NCI-H524 (cell line): ENCODE data around the gene KIF5A.
A peak's percentile ranks its signal among the peaks of the same experiment; 100 is the strongest.

Source experiments
- DNase-seq, 2 experiments: peaks; one replicate each; lab custom pipeline; 2025; lab: John Stamatoyannopoulos, UW

The KIF5A gene

GRCh38 chr12:57620245-57620935, 70.5 kb downstream of the KIF5A start:
- DNase-seq, result no peak

- DNase-seq, result no peak
These were observed 71.2 kb downstream of the KIF5A start for GRCh38 chr12:57620936-57621496.

DNA sequence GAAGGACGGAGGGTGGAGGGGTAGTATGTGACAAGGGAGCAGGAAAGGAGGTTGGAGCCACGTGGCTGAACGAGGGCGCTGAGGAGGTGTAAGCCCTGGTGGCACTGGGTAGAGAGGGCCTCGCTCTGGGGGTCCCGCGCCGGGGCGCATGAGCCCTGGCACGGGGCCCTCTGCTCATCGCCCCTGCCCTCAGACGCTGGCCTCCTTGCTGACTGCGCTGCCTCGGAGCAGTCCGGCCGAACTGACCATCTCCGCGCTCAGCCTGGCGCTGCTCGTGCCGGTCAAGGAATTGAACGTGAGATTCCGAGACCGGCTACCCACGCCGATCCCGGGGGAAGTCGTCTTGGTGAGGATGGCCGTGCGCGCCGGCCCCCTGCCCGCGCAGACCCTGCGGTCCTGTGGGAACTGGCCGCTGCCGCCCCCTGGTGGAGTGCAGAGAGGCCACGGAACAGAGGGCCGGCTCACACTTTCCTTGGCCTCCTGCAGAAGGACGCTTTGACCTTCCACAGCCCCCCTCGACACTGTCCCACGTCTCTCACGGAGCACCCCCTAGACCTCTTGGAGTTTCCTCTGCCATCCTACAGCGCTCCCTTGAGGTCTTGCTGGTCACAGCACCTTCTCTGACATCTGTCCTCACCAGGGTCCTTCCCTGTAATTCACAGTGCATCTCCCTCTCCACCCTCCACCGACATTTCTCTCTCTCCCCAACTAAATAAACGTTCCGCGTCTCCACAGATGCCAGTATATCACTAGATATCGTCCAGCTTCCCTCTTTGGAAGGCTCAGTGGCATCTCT, 71.9 kb downstream of the KIF5A start:
- DNase-seq, result peak; percentile 4 to 66

DNA sequence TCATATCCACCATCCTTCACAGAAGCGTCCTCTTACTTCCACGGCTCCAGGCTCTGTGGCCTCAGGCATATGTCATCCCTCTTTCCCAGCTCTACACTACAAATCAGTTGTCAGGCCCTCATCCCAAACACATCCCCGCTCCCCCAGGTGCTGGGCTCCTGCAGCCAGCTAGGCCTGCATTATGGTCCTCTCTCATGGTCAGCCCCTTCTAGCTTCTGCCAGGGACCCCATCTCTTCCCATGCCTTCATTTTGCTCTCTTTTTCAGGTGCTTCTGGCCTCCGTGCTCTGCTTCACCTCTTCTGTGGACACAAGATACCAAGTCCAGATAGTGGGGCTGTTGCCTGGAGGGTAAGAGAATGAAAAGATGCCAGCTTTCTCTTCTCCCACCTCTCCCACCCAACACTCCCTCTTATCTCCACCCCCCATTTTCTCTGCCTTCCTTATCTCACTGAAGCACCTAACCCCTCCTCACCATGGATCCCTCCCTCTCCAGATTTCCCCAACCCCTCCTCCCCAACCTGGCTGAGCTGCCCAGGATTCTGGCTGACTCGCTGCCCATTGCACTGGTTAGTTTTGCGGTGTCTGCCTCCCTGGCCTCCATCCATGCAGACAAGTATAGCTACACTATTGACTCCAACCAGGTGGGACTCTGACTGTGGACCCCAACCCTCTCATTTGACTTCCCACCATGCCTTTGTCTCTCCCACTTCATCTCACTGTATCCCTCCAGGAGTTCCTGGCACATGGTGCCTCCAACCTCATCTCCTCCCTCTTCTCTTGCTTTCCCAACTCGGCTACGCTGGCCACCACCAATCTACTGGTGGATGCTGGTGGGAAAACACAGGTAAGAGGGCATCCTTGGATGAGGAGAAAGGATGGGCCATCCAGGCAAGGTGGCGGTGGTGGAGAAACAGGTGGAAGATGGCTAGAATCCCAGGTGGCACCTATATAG, 72.7 kb downstream of the KIF5A start:
- no peak for DNase-seq

GRCh38 chr12:57623385-57623784, 73.5 kb downstream of the KIF5A start:
- no peak for DNase-seq

- no peak for DNase-seq
These were observed 74.1 kb downstream of the KIF5A start for GRCh38 chr12:57623811-57624390.

DNA sequence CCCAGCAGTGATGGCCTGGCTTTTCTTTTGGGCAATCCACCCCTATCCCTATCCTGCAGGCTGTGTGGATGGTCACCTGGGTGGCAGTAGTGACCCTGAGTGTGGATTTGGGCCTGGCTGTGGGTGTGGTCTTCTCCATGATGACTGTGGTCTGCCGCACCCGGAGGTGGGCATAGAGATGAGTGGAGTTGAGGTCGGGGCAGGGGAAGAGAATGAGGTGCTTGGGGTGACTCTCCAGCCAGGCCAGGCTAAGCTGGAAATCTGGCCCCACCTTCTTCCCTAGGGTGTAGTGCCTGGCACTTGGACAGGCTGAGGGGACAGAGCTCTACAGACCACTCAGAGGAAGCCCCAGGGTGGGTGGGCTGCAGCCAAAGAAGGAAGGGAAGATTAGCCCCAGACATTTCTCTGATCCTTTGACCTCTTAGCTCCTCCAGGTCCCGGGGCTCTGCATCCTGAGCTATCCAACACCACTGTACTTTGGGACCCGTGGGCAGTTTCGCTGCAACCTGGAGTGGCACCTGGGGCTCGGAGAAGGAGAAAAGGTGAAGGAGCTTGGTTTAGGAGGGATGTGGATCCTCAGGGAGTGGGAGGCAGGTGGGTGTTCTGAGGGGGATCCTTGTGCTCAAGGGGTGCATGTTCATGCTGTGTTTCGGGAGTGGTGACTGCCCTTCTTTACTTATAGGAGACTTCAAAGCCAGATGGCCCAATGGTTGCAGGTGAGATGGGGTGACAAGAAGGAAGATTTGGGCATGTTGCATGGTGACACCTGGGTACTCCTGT, 74.8 kb downstream of the KIF5A start:
- no peak for DNase-seq

- no peak for DNase-seq
These were observed 75.6 kb downstream of the KIF5A start for GRCh38 chr12:57625261-57626032.

- DNase-seq, result no peak
These were observed 76.5 kb downstream of the KIF5A start for GRCh38 chr12:57626111-57626920.

DNA sequence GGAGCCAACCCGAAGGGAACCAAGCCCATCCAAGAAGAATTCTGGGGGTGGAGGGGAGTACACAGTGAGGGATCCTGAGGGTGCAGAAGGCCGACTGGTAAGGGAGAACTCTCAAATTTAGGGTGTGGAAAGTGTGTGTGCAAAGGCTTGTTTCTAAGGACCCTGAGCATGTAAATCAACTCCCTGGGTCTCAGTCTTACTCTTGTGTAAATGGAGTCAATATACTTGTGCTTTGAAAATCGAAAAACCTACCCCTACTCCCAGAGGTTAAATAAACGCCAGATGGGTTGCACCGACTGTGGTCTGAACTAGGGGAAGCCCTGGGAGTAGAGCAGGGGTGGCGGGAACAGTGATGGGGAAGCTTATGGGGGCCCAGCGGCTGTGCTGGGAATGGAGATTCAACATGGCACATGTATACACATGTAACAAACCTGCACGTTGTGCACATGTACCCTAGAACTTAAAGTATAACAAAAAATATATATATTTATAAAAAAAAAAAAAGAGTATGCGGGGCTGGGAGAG, 77.1 kb downstream of the KIF5A start:
- no peak for DNase-seq

GRCh38 chr12:57627501-57628279, 77.8 kb downstream of the KIF5A start:
- DNase-seq, result no peak

DNA sequence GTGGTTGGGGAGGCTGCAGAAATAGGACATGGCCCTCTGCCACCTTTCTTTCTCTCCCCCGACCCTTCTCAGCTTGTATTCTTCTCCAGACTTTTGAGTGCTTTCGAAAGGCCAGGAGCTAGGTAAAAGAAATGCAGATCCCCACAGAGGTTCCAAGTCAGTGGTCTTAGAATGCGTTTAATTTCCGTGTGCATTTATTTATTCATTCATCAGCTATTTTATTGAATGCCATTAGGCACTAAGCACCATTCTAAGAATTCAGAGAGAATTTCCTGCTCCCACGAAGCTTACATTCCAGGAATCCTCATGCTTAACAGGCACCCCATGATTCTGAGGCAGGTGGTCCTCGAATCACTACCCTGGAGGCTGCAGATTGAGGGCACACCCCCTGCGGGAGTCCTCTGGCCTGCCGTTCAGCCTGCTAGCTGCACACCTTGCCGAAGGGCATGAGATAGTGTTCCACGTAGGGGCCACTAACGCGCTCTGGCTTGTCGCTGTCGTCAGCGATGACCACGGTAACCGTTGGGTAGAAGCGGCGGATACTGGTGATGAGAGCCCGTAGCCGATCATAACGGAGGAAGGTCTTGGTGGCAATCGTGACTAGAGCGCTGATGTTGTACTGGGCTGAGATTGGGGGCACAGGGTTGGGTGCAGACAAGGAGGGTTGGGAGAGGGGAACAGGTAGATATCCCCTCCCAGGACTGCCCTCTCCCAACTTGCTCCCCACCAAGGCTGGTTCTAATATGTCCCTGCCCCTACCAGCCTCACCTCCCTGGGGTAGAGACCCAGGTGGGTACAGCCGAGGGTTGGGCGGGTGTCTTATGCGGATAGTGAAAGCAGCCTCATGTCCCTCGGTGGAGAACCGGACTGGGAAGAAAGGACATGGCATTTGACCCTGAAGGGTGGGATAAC, 78.7 kb downstream of the KIF5A start:
- DNase-seq, result no peak

DNA sequence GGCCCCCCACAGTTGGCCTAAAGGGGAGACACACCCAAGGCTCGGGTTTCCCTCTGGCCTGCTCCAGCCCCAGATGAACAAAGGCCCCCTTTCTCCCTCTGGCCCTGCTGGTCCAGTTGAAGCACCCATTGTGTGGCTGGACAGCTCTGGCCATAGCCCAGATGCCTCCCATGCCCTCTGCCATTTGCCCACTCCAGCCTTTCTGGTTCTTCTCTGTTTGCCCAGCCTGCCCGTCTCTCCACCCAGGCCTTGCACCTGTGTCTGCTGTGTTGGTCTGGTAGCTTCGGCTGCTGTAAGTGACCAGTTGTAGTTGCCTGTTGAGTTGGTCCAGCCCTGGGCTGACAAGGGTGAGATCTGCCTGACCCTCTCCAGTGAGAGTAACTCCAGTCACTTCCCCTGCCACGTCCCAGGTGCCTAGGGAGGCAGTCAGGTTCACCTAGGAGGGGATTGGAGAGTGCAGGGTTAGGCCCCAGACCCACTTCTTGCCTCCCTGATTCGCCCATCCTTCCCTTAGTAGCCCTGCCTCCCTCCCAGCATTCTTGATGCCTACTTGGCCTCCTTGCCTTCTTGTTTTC, 80.1 kb downstream of the KIF5A start:
- no peak for DNase-seq

- no peak for DNase-seq
These were observed 81.1 kb downstream of the KIF5A start for GRCh38 chr12:57630891-57631433.

DNA sequence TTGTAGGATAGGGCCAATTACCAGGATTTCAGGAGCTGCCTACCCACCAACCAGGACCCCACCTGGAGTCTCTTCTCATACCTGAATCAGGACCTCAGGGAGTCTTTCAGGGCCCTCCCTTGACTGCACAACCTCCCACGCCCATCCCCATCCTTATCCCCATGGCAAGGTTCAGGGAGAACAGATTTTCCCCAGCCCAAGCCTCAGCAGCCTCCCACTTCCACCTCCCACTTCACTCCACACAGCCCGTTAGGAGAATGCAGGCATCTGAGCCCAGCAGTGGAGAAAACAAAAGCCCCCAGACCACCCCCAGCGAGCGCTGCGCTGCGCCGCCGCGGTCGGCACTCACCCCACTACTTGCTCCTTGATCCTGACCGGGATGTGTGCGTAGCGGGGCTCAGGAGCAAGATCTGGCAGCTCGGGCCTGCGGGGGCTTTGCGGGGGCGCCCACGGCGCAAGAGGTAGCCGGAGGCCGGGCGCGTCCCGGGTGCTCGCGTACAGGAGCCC, 81.8 kb downstream of the KIF5A start:
- no peak for DNase-seq
